DOHH2 (cell line): ENCODE results near the gene IQCM.

Experiments
- H3F3A ChIP-seq: fragments of 200-600 bp; sonication (generic), shearing (Covaris generic); 2 replicates; pipeline ENCODE4 v1.6.0; 2016; ENCODE audit warnings: antibody characterized with exemption, mild to moderate bottlenecking; ENCODE audit not compliant: control insufficient read depth, insufficient read depth
- H3K27ac ChIP-seq: fragments of 200-600 bp; sonication (generic); 2 replicates; pipeline ENCODE4 v1.5.1; 2014; ENCODE audit warnings: low read depth, mild to moderate bottlenecking, low read length, moderate library complexity
- H3K27me3 ChIP-seq: fragments of 200-600 bp; sonication (generic); 2 replicates; pipeline ENCODE4 v1.6.1; 2014; ENCODE audit warnings: mild to moderate bottlenecking, low read length, mixed read lengths; ENCODE audit not compliant: control insufficient read depth
- H3K36me3 ChIP-seq: fragments of 200-600 bp; sonication (generic); 2 replicates; pipeline ENCODE4 v1.6.1; 2014; ENCODE audit warnings: mild to moderate bottlenecking, low read length, moderate library complexity, mixed read lengths; ENCODE audit not compliant: control insufficient read depth
- H3K4me1 ChIP-seq: fragments of 200-600 bp; sonication (generic); 2 replicates; pipeline ENCODE4 v1.6.1; 2014; ENCODE audit warnings: mild to moderate bottlenecking, low read length, mixed read lengths; ENCODE audit not compliant: control insufficient read depth
- H3K4me2 ChIP-seq: fragments of 200-600 bp; sonication (generic); 2 replicates; pipeline ENCODE4 v1.6.0; 2014; ENCODE audit warnings: mild to moderate bottlenecking, low read length, moderate library complexity
- H3K4me3 ChIP-seq: fragments of 200-600 bp; sonication (generic); 2 replicates; pipeline ENCODE4 v1.5.1; 2014; ENCODE audit warnings: mild to moderate bottlenecking, low read length, mixed read lengths
- H3K79me2 ChIP-seq: fragments of 200-600 bp; sonication (generic); 2 replicates; pipeline ENCODE4 v1.6.1; 2014; ENCODE audit warnings: mild to moderate bottlenecking, low read length, mixed read lengths; ENCODE audit not compliant: control insufficient read depth
- H3K9me2 ChIP-seq: fragments of 200-600 bp; sonication (generic); replicated peaks from 2 replicates; pipeline ENCODE4 v1.6.1; 2014; ENCODE audit warnings: mild to moderate bottlenecking, low read length, mixed read lengths; ENCODE audit not compliant: control insufficient read depth
- H3K9me3 ChIP-seq: fragments of 200-600 bp; sonication (generic); 2 replicates; pipeline ENCODE4 v1.6.1; 2014; ENCODE audit warnings: antibody characterized with exemption, low read length, mixed read lengths; ENCODE audit not compliant: control insufficient read depth, insufficient read depth
- H4K20me1 ChIP-seq: fragments of 200-600 bp; sonication (generic); 2 replicates; pipeline ENCODE4 v1.6.0; 2014; ENCODE audit warnings: low read depth, mild to moderate bottlenecking, antibody characterized with exemption, low read length, moderate library complexity; ENCODE audit not compliant: control insufficient read depth, insufficient read depth
- CTCF ChIP-seq: fragments of 200-600 bp; sonication (generic); IDR thresholded peaks from one replicate; pipeline ENCODE4 v1.5.1; 2014; ENCODE audit warnings: antibody characterized with exemption, mild to moderate bottlenecking, low read depth, low read length; ENCODE audit not compliant: poor library complexity, severe bottlenecking
- EZH2phosphoT487 ChIP-seq: fragments of 200-600 bp; sonication (generic); IDR thresholded peaks from 2 replicates; pipeline ENCODE4 v1.6.1; 2017; ENCODE audit warnings: borderline replicate concordance, mild to moderate bottlenecking, antibody characterized with exemption, low read length, moderate library complexity, mixed read lengths

Gene IQCM

GRCh38 chr4:149521611-149522425 lies 293.8 kb downstream of the IQCM start:
- Histone ChIP-seq H3K79me2 (no peaks in the 10 kb centered on the region), H3K9me2 (no peaks in the 10 kb centered on the region), H3K4me1 (no peaks in the 10 kb centered on the region), H3K27me3 (no peaks in the 10 kb centered on the region), H4K20me1 (no peaks in the 10 kb centered on the region), H3K4me2 (no peak overlapping the region), H3K9me3 (no peaks in the 10 kb centered on the region), H3F3A (no peaks in the 10 kb centered on the region), H3K27ac (no peak overlapping the region), H3K4me3 (no peak overlapping the region), H3K36me3 (no peaks in the 10 kb centered on the region)
- TF ChIP-seq EZH2phosphoT487 (no peak), CTCF (no peak)

GRCh38 chr4:149518471-149518870 lies 297.2 kb downstream of the IQCM start:
- H3K36me3 ChIP-seq = no peaks in the 10 kb centered on the region
- no peak overlapping the region for H3K4me2 ChIP-seq
- no peak for TF ChIP-seq CTCF
- TF ChIP-seq EZH2phosphoT487 = no peak
- H3K79me2 ChIP-seq = no peaks in the 10 kb centered on the region
- H3F3A ChIP-seq = no peaks in the 10 kb centered on the region
- no peak overlapping the region for H3K27ac ChIP-seq
- no peaks in the 10 kb centered on the region for H3K27me3 ChIP-seq
- H3K9me2 ChIP-seq = no peaks in the 10 kb centered on the region
- no peaks in the 10 kb centered on the region for H4K20me1 ChIP-seq
- no peaks in the 10 kb centered on the region for H3K4me1 ChIP-seq
- no peaks in the 10 kb centered on the region for H3K9me3 ChIP-seq
- H3K4me3 ChIP-seq = no peak overlapping the region

- no peak for TF ChIP-seq EZH2phosphoT487
- TF ChIP-seq CTCF = no peak
- no peaks in the 10 kb centered on the region for H3K9me2 ChIP-seq
- no peaks in the 10 kb centered on the region for H3K79me2 ChIP-seq
- H3F3A ChIP-seq = no peaks in the 10 kb centered on the region
- no peak overlapping the region for H3K4me2 ChIP-seq
- H4K20me1 ChIP-seq = no peaks in the 10 kb centered on the region
- no peaks in the 10 kb centered on the region for H3K9me3 ChIP-seq
- H3K27me3 ChIP-seq = no peaks in the 10 kb centered on the region
- H3K36me3 ChIP-seq = no peaks in the 10 kb centered on the region
- H3K4me1 ChIP-seq = no peaks in the 10 kb centered on the region
- no peak overlapping the region for H3K27ac ChIP-seq
- H3K4me3 ChIP-seq = no peak overlapping the region
These were observed 302.6 kb downstream of the IQCM start for GRCh38 chr4:149513081-149513480.
